Measurements from ENCODE around the gene CFAP119.

The CFAP119 gene

DNA sequence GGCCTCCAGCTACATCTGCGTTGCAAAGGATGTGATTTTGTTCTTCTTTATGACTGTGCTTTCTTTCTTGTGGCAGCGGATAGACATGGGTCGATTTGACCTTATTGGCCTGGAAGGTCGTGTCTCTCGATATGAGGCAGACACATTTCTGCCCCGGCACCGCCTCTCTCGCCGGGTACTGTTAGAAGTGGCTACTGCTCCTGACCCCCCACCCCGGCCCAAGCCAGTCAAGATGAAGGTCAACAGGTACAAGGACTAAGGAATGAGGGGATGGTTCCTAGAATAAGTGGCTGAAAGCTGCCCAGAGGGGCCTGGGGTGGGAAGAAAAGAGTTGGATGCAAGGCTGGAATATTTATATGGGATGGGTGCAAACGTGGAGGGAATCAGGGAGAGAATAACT lies 41.8 kb downstream of the CFAP119 start:
- TF ChIP-seq, protein P1, sequence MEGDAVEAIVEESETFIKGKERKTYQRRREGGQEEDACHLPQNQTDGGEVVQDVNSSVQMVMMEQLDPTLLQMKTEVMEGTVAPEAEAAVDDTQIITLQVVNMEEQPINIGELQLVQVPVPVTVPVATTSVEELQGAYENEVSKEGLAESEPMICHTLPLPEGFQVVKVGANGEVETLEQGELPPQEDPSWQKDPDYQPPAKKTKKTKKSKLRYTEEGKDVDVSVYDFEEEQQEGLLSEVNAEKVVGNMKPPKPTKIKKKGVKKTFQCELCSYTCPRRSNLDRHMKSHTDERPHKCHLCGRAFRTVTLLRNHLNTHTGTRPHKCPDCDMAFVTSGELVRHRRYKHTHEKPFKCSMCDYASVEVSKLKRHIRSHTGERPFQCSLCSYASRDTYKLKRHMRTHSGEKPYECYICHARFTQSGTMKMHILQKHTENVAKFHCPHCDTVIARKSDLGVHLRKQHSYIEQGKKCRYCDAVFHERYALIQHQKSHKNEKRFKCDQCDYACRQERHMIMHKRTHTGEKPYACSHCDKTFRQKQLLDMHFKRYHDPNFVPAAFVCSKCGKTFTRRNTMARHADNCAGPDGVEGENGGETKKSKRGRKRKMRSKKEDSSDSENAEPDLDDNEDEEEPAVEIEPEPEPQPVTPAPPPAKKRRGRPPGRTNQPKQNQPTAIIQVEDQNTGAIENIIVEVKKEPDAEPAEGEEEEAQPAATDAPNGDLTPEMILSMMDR (IDR thresholded peaks at IDR 0.05; ENCODE audit: borderline replicate concordance, insufficient read depth, low read depth, low read length), result no peak
- H3K4me3 ChIP-seq (ENCODE audit: low read depth, low read length), result no peak overlapping the region

DNA sequence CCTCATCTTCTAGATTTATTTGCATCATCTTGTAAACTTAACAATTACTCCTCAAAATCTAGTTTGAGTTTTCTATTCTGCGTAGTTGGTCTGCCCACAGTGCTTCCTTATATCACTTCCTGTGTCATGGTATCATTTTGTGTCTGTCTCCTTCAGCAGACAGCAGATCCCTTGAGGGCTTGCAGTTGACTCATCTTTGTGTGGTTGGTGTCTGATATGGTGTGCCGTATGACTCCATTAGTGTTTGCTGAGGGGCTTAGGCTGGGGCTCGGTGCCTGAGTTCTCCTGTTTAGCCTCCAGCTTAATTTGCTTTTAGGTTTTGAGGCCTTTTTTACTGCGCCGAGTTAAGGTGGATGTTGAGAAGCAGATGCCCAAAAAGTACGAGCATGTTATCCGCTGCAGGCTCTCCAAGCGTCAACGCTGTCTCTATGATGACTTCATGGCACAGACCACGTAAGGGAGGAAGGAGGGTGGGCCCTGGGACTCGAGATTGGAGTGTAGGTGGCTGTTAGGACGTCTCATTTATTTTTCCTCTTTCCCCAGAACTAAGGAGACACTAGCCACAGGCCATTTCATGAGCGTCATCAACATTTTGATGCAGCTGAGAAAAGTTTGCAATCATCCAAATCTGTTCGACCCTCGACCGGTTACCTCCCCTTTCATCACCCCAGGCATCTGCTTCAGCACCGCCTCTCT lies 46.0 kb downstream of the CFAP119 start:
- no peak overlapping the region for H3K4me3 ChIP-seq (ENCODE audit: low read depth, low read length)
- TF ChIP-seq, protein P1 (IDR thresholded peaks at IDR 0.05; ENCODE audit: borderline replicate concordance, insufficient read depth, low read depth, low read length), result no peak

DNA sequence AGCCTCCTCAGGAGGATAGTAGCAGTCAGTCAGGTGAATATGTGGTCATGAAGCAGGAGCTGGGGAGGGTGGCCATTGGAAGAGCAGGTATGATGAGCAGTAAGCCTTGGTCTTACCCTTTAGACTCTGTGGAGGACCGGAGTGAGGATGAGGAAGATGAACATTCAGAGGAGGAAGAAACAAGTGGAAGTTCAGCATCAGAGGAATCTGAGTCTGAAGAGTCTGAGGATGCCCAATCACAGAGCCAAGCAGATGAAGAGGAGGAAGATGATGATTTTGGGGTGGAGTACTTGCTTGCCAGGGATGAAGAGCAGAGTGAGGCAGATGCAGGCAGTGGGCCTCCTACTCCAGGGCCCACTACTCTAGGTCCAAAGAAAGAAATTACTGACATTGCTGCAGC lies 50.1 kb downstream of the CFAP119 start:
- no peak overlapping the region for H3K4me3 ChIP-seq (ENCODE audit: low read depth, low read length)
- TF ChIP-seq, protein P1 (IDR thresholded peaks at IDR 0.05; ENCODE audit: borderline replicate concordance, insufficient read depth, low read depth, low read length), result no peak

DNA sequence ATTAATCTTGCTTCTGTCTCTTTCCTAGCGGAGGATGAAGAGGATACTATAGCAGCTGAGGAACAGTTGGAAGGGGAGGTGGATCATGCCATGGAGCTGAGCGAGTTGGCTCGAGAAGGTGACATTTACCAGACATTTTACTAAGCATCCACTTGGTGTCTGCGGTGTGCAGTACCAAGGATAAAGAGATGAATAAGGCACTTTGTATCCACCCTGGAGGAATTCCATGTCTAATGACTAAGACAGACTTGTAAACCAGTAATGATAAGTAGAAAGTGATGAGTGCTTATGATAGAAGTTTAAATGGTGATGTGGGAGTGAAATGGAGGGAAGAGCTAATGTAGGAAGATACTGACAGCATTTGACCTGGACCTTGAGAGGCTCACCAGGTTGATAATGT lies 50.9 kb downstream of the CFAP119 start:
- TF ChIP-seq, protein P1 (IDR thresholded peaks at IDR 0.05; ENCODE audit: borderline replicate concordance, insufficient read depth, low read depth, low read length), result no peak
- H3K4me3 ChIP-seq (ENCODE audit: low read depth, low read length), result no peak overlapping the region

Data from GM12875 (cell line).